GM12801 (cell line): ENCODE measurements around the gene NMRK1.

ENCODE experiments used
- TF ChIP-seq, protein P1 (sequence below): IDR thresholded peaks from one replicate; pipeline ENCODE4 v1.5.1; 2011; ENCODE audit warnings: control low read depth; ENCODE audit not compliant: insufficient read length; ENCODE audit errors: extremely low read depth

Gene NMRK1

DNA sequence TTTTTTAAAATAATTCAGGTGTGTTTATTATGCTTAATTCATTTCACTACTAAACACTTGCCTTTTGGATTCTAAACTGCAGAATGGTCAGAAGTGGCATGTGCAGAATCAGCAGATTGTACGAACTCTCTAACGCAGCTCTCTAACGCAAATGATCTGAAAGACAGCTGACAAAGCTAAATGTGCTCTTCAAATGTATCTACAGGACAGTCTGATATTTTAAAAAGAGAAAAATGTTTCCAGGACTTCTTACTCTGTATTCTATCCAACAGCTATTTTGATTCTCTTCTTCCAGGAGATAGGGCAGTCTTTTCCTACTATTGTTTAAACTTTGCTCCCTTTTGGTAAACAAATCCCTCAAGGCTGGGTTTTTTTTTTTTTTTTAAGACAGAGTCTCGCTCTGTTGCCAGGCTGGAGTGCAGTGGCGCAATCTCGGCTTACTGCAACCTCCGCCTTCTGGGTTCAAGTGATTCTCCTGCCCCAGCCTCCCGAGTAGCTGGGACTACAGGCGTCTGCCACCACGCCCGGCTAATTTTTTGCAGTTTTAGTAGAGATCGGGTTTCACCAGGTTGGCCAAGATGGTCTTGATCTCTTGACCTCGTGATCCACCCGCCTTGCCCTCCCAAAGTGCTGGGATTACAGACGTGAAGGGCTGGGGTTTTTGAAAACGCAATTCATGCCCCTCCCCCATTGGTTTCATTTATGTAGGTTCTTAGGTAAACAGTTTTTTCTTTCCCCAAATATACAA is 1.2 kb downstream of the NMRK1 start:
- TF ChIP-seq, protein P1, sequence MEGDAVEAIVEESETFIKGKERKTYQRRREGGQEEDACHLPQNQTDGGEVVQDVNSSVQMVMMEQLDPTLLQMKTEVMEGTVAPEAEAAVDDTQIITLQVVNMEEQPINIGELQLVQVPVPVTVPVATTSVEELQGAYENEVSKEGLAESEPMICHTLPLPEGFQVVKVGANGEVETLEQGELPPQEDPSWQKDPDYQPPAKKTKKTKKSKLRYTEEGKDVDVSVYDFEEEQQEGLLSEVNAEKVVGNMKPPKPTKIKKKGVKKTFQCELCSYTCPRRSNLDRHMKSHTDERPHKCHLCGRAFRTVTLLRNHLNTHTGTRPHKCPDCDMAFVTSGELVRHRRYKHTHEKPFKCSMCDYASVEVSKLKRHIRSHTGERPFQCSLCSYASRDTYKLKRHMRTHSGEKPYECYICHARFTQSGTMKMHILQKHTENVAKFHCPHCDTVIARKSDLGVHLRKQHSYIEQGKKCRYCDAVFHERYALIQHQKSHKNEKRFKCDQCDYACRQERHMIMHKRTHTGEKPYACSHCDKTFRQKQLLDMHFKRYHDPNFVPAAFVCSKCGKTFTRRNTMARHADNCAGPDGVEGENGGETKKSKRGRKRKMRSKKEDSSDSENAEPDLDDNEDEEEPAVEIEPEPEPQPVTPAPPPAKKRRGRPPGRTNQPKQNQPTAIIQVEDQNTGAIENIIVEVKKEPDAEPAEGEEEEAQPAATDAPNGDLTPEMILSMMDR: no peak

DNA sequence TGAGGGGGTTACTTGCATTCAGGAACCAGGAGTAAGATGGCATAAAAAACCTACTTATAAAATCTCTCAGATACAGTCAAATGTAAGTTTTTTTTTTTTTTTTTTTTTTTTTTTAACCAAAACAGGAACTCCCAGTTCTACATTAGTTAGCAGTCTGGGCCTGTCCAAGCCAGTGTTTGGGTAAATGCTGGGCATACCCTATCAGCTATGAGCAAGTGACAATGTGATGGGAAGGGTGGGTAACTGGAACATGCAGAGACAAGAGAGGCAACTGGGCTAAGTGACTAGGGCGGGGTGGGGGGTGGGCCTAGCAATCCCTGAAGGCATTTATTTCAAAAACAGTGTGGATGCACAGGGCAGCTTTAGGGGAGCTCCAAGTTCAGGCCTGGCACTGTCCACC is 2.3 kb downstream of the NMRK1 start:
- TF ChIP-seq, protein P1: no peak

DNA sequence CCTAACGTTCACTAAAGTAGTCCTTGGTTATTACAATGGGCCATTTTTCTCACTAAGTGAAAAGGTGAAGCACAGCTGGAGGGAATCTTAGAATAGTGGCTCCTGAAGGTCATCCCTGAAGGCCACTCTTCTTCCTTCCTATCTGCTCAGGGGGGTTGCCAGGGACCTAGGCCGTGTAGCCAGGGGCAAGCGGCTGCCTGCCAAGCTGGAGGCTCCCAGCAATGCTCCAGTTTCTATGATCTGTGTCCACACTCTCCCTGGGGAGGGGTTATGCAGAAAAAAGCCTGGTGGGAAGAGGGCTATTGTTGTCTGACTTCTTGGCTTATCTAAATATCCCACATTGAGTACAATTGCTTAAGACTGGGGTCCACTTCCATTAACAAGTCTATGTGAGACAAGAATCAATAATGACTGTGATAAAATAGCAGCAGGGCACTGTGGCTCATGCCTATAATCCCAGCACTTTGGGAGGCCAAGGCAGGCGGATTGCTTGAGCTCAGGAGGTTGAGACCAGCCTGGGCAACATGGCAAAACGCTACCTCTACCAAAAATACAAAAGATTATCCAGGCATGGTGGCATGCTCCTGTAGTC is 3.8 kb downstream of the NMRK1 start:
- TF ChIP-seq, protein P1: no peak

DNA sequence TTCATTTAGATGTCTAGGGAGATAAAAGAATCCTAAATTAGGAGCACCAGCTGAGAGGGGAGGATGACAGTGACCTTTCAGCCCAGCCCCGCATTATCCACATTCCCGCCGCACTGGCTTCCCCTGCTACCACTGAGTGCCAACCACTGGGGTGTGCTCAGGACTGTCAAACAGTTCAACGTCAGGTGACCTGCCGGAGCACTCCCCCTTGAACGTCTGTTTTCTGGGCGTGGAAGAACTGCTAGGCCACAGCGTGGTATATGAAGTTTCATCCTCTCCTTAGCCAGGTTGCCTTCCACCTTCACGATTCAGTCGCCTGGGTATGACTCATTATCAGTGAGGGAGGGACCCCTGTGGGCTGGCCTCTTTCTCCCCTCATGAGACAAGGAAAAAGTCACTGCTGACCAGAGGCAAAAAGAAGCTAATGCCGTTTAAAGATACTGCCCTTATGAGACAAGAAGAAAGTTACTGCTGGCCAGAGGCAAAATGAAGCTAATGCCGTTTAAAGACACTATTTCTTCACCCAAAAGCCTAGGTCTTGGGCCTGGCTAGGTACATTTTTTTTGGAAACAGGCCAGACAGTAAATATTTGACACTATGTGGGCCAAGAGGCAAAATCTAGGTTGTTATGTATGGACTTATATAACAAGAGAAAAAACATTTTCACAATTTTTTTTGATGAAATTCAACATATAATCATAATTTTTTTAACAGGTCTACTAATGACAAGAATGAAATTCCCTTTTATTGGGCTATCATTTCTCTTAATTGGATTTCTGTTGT is 4.6 kb downstream of the NMRK1 start:
- TF ChIP-seq, protein P1: no peak

DNA sequence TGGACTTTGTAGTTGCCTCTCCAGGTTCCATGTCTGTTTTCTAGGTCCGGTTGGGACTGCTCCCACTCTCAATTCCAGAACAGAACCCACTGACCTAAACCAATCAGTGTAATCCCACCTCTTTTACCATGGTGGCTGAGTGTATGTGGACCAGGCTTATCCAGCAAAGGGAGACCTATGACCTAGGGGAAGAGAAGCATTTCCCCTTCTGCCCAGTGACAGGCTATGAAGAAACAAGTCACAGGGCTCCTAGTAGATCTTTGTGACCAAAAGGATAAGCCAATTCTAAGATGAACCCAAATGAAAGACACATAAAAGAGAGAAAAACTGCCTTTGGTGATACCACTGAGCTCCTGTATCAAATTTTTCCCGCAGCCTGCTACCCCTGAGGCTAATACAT is 6.3 kb downstream of the NMRK1 start:
- TF ChIP-seq, protein P1: no peak

DNA sequence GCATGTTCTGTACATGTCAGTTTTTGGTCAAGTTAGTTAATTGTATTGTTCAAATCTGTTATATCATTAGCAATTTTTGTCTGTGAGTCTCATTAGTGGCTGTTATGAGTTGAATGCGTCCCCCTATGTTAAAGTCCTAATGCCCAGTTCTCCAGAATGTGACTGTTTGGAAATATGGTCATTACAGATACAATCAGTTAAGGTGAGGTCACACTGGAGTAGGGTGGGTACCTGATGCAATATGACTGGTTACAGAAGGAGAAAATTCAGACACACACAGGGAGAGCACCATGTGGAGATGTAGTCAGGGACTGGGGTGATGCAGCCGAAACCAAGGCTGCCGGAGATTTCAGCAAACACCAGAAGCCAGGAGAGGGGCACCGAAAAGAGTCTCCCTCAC is 15.1 kb downstream of the NMRK1 start:
- TF ChIP-seq, protein P1: no peak

DNA sequence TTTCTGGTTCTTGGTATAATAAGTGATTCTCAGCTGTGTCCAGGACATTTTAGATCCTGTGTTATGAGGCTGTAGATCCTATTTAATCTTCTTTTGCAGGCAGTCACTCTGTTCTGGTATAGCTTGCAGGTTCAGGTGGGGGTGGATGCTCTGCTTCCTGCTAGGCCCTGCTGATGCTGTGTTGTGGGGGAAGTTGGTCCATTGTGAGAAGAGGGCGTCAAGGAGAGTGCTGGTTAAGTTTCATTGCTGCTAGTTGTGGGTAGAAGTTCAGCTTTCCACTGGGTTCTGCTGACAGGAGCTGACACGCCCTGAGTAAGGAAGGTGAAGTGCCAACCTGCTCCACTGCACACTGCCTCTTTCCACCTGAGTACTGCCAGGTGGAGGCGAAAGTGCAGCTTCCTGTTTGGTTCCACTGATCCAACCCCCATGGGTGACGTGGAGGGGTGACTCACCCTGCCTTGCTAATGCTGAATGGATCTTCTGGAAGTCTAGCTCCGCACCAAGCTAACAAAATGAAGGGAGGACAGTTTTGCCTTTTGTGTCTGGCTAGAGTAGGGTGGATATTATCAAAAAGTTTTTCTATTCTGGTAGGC is 16.3 kb downstream of the NMRK1 start:
- TF ChIP-seq, protein P1: no peak
